Ishikawa (cell line): ENCODE results near the gene MSX2.

Source experiments
- CEBPB ChIP-seq: IDR thresholded peaks from 2 replicates; pipeline ENCODE4 v1.6.1; 2012
- CREB1 ChIP-seq: IDR thresholded peaks from 2 replicates; pipeline ENCODE4 v1.6.1; 2012; ENCODE audit warnings: low read depth
- EGR1 ChIP-seq: IDR thresholded peaks from 2 replicates; pipeline ENCODE4 v1.6.1; 2012
- EP300 ChIP-seq: IDR thresholded peaks from 2 replicates; pipeline ENCODE4 v1.6.1; 2012; ENCODE audit warnings: borderline replicate concordance
- FOXM1 ChIP-seq: IDR thresholded peaks from 2 replicates; pipeline ENCODE4 v1.6.1; 2012; ENCODE audit warnings: low read depth, borderline replicate concordance
- NFIC ChIP-seq: IDR thresholded peaks from 2 replicates; pipeline ENCODE4 v1.6.1; 2012
- RAD21 ChIP-seq: IDR thresholded peaks from 2 replicates; pipeline ENCODE4 v1.6.1; 2012; ENCODE audit warnings: low read depth
- TAF1 ChIP-seq: IDR thresholded peaks from 2 replicates; pipeline ENCODE4 v1.6.1; 2012; ENCODE audit warnings: low read depth, mild to moderate bottlenecking
- TCF12 ChIP-seq: IDR thresholded peaks from 2 replicates; pipeline ENCODE4 v1.6.1; 2012; ENCODE audit warnings: low read depth
- TEAD4 ChIP-seq: IDR thresholded peaks from 2 replicates; pipeline ENCODE4 v1.6.1; 2012
- YY1 ChIP-seq: IDR thresholded peaks from 2 replicates; pipeline ENCODE4 v1.6.1; 2012; ENCODE audit warnings: low read depth
- ZBTB7A ChIP-seq: IDR thresholded peaks from 2 replicates; pipeline ENCODE4 v1.6.1; 2012; ENCODE audit warnings: low read depth
- TF ChIP-seq, protein P1 (sequence below): IDR thresholded peaks from 2 replicates; pipeline ENCODE4 v1.6.1; 2012; ENCODE audit warnings: low read depth, mild to moderate bottlenecking
- TF ChIP-seq, protein P2 (sequence below): IDR thresholded peaks from 2 replicates; pipeline ENCODE4 v1.6.1; 2012
- TF ChIP-seq, protein P3 (sequence below): IDR thresholded peaks from 2 replicates; pipeline ENCODE4 v1.6.1; 2012

Gene MSX2

GRCh38 chr5:174721530-174722432, 2.6 kb upstream of the MSX2 start:
- TF ChIP-seq, protein P1, sequence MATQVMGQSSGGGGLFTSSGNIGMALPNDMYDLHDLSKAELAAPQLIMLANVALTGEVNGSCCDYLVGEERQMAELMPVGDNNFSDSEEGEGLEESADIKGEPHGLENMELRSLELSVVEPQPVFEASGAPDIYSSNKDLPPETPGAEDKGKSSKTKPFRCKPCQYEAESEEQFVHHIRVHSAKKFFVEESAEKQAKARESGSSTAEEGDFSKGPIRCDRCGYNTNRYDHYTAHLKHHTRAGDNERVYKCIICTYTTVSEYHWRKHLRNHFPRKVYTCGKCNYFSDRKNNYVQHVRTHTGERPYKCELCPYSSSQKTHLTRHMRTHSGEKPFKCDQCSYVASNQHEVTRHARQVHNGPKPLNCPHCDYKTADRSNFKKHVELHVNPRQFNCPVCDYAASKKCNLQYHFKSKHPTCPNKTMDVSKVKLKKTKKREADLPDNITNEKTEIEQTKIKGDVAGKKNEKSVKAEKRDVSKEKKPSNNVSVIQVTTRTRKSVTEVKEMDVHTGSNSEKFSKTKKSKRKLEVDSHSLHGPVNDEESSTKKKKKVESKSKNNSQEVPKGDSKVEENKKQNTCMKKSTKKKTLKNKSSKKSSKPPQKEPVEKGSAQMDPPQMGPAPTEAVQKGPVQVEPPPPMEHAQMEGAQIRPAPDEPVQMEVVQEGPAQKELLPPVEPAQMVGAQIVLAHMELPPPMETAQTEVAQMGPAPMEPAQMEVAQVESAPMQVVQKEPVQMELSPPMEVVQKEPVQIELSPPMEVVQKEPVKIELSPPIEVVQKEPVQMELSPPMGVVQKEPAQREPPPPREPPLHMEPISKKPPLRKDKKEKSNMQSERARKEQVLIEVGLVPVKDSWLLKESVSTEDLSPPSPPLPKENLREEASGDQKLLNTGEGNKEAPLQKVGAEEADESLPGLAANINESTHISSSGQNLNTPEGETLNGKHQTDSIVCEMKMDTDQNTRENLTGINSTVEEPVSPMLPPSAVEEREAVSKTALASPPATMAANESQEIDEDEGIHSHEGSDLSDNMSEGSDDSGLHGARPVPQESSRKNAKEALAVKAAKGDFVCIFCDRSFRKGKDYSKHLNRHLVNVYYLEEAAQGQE = no peak
- no peak for TF ChIP-seq NFIC
- TF ChIP-seq EGR1 = no peak
- TF ChIP-seq, protein P2, sequence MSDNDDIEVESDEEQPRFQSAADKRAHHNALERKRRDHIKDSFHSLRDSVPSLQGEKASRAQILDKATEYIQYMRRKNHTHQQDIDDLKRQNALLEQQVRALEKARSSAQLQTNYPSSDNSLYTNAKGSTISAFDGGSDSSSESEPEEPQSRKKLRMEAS = no peak
- TF ChIP-seq CREB1 = no peak
- no peak for TF ChIP-seq EP300
- TF ChIP-seq YY1 = no peak
- TF ChIP-seq, protein P3, sequence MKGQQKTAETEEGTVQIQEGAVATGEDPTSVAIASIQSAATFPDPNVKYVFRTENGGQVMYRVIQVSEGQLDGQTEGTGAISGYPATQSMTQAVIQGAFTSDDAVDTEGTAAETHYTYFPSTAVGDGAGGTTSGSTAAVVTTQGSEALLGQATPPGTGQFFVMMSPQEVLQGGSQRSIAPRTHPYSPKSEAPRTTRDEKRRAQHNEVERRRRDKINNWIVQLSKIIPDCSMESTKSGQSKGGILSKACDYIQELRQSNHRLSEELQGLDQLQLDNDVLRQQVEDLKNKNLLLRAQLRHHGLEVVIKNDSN = no peak
- no peak for TF ChIP-seq CEBPB

DNA sequence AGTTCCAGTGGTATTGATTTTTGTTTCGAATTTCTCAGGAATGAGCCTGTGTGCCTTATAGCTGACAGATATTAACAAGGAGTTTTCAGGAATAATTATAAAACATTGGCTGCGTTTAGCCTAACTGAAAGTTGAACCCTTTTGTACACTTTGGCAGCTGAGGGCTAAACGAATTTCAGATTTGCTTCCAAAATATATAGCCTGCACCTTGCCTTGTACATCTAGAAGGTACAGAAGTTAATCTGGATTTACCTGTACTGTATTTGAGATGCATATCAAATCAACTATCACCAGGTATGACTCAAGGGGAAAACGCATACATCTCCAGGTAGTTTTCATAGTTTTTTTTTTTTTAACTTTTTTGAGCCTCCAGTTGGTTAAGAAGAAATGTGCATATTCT, 1.9 kb upstream of the MSX2 start:
- TF ChIP-seq YY1 (no peak), CEBPB (no peak), NFIC (no peak), ZBTB7A (no peak), EGR1 (no peak), TEAD4 (no peak), TCF12 (no peak), FOXM1 (no peak)
- TF ChIP-seq, protein P3 = no peak

DNA sequence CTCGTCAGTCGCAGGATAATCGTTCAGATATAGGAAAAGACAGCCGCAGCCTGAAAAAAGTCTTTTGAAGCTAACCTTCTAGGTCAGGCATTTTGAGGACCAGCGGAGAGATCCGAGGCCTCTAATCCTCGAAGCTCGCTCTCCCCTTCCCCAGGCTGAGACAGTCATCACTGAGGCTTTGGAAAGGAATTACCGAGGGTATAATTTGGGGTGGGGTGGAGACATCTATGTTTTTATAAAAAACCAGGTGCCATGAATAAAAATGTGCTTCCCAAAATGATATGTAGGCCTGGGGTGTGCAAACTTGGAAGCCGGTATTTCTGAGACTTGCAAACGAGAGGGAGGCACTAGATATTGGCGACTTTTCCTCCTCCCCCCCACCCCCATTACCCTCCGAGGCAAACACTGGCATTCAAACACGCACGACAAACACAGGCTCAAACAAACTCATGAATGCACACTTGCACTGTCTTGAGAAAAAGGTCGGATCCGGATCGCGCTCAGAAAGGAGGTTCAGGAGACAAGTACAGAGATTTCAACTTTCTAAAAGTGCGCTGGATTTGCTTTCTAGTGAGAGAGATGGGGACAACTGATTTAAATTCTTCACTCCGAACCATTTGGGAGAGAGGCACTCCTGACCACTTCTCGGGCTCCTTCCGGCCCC, 935 bp upstream of the MSX2 start:
- no peak for TF ChIP-seq CEBPB
- no peak for TF ChIP-seq FOXM1
- TF ChIP-seq TAF1 = no peak
- no peak for TF ChIP-seq YY1
- TF ChIP-seq, protein P2 = no peak
- TF ChIP-seq, protein P1 = no peak
- TF ChIP-seq RAD21 = no peak
- no peak for TF ChIP-seq CREB1
- TF ChIP-seq ZBTB7A = no peak
- no peak for TF ChIP-seq NFIC

- TF ChIP-seq ZBTB7A (no peak), TAF1 (no peak), FOXM1 (no peak)
Measured at GRCh38 chr5:174723979-174724483, 351 bp upstream of the MSX2 start.

- TF ChIP-seq EGR1 (no peak), CREB1 (no peak), NFIC (no peak), EP300 (no peak), RAD21 (no peak), TAF1 (no peak), FOXM1 (no peak), TEAD4 (no peak), TCF12 (no peak), CEBPB (no peak), ZBTB7A (no peak), YY1 (no peak)
- TF ChIP-seq, protein P2 = no peak
- TF ChIP-seq, protein P1 = no peak
- TF ChIP-seq, protein P3 = no peak
Measured at GRCh38 chr5:174725261-174725990, 1.0 kb downstream of the MSX2 start.
